ENCODE results near the gene CPNE4.

GRCh38 chr3:132001999-132002398, 32.8 kb downstream of the CPNE4 start:
- TF ChIP-seq POLR2A (IDR thresholded peaks at IDR 0.05) (no peak), POLR2AphosphoS5 (IDR thresholded peaks at IDR 0.05; ENCODE audit: insufficient read depth in 1 of 2, low read depth in 1 of 2) (no peak)

Data from vagina (tissue), 2 donors.